Ascending aorta (tissue), 2 donors: Measurements from ENCODE around the gene KIAA0930. TPM values are rescaled to one million over a fixed set of nuclear protein-coding genes. Genes with fewer than 3 reads are reported as not detected.

Experiments used
- DNase-seq, 2 donors: peaks; one replicate each; pipeline ENCODE4 v3.0.0-alpha.2; 2019; ENCODE audit warnings: low spot score in 2 of 2
- H3K27ac ChIP-seq, 2 donors: fragments of 200-600 bp; sonication (generic); one replicate each; pipeline ENCODE4 v1.5.1; 2016 to 2017; ENCODE audit warnings: mild to moderate bottlenecking in 1 of 2
- H3K27me3 ChIP-seq: fragments of 200-600 bp; sonication (generic); one replicate; pipeline ENCODE4 v1.5.1; 2017
- H3K36me3 ChIP-seq, 2 donors: fragments of 200-600 bp; sonication (generic); one replicate each; pipeline ENCODE4 v1.5.1; 2016
- H3K4me1 ChIP-seq, 2 donors: fragments of 200-600 bp; sonication (generic); one replicate each; pipeline ENCODE4 v1.5.1; 2016 to 2017; ENCODE audit warnings: mild to moderate bottlenecking in 1 of 2
- H3K4me3 ChIP-seq, 2 donors: fragments of 200-600 bp; sonication (generic); one replicate each; pipeline ENCODE4 v1.5.1; 2016 to 2017; ENCODE audit warnings: mild to moderate bottlenecking in 1 of 2
- H3K9me3 ChIP-seq, 2 donors: fragments of 200-600 bp; sonication (generic); one replicate each; pipeline ENCODE4 v1.5.1; 2016
- CTCF ChIP-seq, 3 experiments: fragments of 200-600 bp in 2 of 3; fragments of 450-650 bp in 1 of 3; sonication (generic) in 2 of 3; IDR thresholded peaks; one replicate each; pipeline ENCODE4 v1.5.1; 2016 to 2019; ENCODE audit warnings: antibody characterized with exemption in 3 of 3, mild to moderate bottlenecking in 1 of 3, moderate library complexity in 1 of 3
- intact Hi-C: fragments of 100-400 bp; cut with DNase I; formaldehyde crosslinking; loops from one replicate; pipeline ENCODE4 v1.15.1; 2023
- total RNA-seq: library from RNA; depleted of rRNA; stranded (reverse); fragments of >200 nt; gene quantifications from one replicate; pipeline ENCODE4 v1.1.0, GENCODE V29; 2016

Gene KIAA0930
- total RNA-seq, 1 donor from 2014 or later: 60.0 TPM

GRCh38 chr22:45212306-45212709 lies 28.4 kb downstream of the KIAA0930 start:
- Histone ChIP-seq H3K4me3 (peak overlapping the region; percentile 56 to 59), H3K27ac (peak overlapping the region; percentile 70 to 71), H3K27me3 (no peaks in the 10 kb centered on the region), H3K4me1 (peaks cover 14 to 43% of the 10 kb centered on the region in 2 donors), H3K9me3 (no peaks in the 10 kb centered on the region), H3K36me3 (no peaks in the 10 kb centered on the region)
- no peak for TF ChIP-seq CTCF (IDR thresholded peaks at IDR 0.05)
- intact Hi-C loops: loop anchor here (1.0 to 2.0 kb wide), 2 partner anchors 29 to 48 kb away; no protein-coding TSS in a partner anchor
- peak; percentile 71 to 95 for DNase-seq

GRCh38 chr22:45211848-45212247 lies 28.8 kb downstream of the KIAA0930 start:
- Histone ChIP-seq H3K4me3 (peak overlapping the region; percentile 56 to 59), H3K27ac (peak overlapping the region; percentile 70 to 71), H3K36me3 (no peaks in the 10 kb centered on the region), H3K4me1 (peaks cover 14 to 43% of the 10 kb centered on the region in 2 donors), H3K27me3 (no peaks in the 10 kb centered on the region), H3K9me3 (no peaks in the 10 kb centered on the region)
- intact Hi-C loops: loop anchor here (1.0 to 2.0 kb wide), 2 partner anchors 29 to 47 kb away; no protein-coding TSS in a partner anchor
- TF ChIP-seq CTCF (IDR thresholded peaks at IDR 0.05): no peak
- no peak for DNase-seq

GRCh38 chr22:45211435-45211834 lies 29.3 kb downstream of the KIAA0930 start:
- peak in 1 of 2 donors; percentile 60 for DNase-seq
- Histone ChIP-seq H3K9me3 (no peaks in the 10 kb centered on the region), H3K4me1 (peaks cover 14 to 42% of the 10 kb centered on the region in 2 donors), H3K27ac (peak overlapping the region; percentile 70 to 71), H3K4me3 (peak overlapping the region; percentile 56 to 59), H3K36me3 (no peaks in the 10 kb centered on the region), H3K27me3 (no peaks in the 10 kb centered on the region)
- TF ChIP-seq CTCF (IDR thresholded peaks at IDR 0.05): no peak
- intact Hi-C loops: no loop called here

GRCh38 chr22:45210991-45211390 lies 29.7 kb downstream of the KIAA0930 start:
- Histone ChIP-seq H3K9me3 (no peaks in the 10 kb centered on the region), H3K4me3 (peak overlapping the region in 1 of 2 donors; percentile 56), H3K4me1 (peaks cover 14 to 39% of the 10 kb centered on the region in 2 donors), H3K27me3 (no peaks in the 10 kb centered on the region), H3K36me3 (no peaks in the 10 kb centered on the region), H3K27ac (peak overlapping the region in 1 of 2 donors; percentile 70)
- no peak for DNase-seq
- intact Hi-C loops: no loop called here
- no peak for TF ChIP-seq CTCF (IDR thresholded peaks at IDR 0.05)

- Histone ChIP-seq H3K4me3 (peak overlapping the region in 1 of 2 donors; percentile 56), H3K4me1 (peaks cover 14 to 39% of the 10 kb centered on the region in 2 donors), H3K9me3 (no peaks in the 10 kb centered on the region), H3K36me3 (no peaks in the 10 kb centered on the region), H3K27me3 (no peaks in the 10 kb centered on the region), H3K27ac (no peak overlapping the region)
- TF ChIP-seq CTCF (IDR thresholded peaks at IDR 0.05): no peak
- DNase-seq: peak in 1 of 2 donors; percentile 53
- intact Hi-C loops: no loop called here
Observed at GRCh38 chr22:45210577-45210976, 30.1 kb downstream of the KIAA0930 start.
